Activated CD8-positive, alpha-beta T cell treated with anti-CD3 and anti-CD28 coated beads for 36 hours (primary cell): ENCODE measurements around the gene KRTAP12-3. TPM values are rescaled to one million over a fixed set of nuclear protein-coding genes. Genes with fewer than 3 reads are reported as not detected.

Source experiments
- ATAC-seq: fragments of 200-7000 bp; cut with Tn5 transposase; one replicate; pipeline ENCODE4 v1.10.0; 2021; ENCODE audit warnings: mild to moderate bottlenecking, moderate library complexity
- CTCF ChIA-PET: fragments of 350-600 bp; sonication (Branson Sonifier 250); formaldehyde crosslinking; loops from one replicate; lab custom pipeline; 2021; ENCODE audit warnings: antibody characterized with exemption; lab: Charles Lee
- POLR2A ChIA-PET: fragments of 350-600 bp; sonication (Branson Sonifier 250); formaldehyde crosslinking; loops from one replicate; lab custom pipeline; 2021; ENCODE audit warnings: antibody characterized with exemption; lab: Charles Lee
- DNase-seq: peaks from one replicate; pipeline ENCODE4 v3.0.0-alpha.2; 2020
- H3K27ac Mint-ChIP-seq: one replicate; pipeline ENCODE4 v1.8.0; 2021; ENCODE audit warnings: mild to moderate bottlenecking, mixed read lengths
- H3K27me3 Mint-ChIP-seq: one replicate; pipeline ENCODE4 v1.8.0; 2021; ENCODE audit warnings: mixed read lengths
- H3K36me3 Mint-ChIP-seq: one replicate; pipeline ENCODE4 v1.8.0; 2021; ENCODE audit warnings: low read depth, mixed read lengths
- H3K4me1 Mint-ChIP-seq: one replicate; pipeline ENCODE4 v1.8.0; 2021; ENCODE audit warnings: low read depth, mixed read lengths
- H3K4me3 Mint-ChIP-seq: one replicate; pipeline ENCODE4 v1.8.0; 2021; ENCODE audit warnings: mild to moderate bottlenecking, moderate library complexity, mixed read lengths
- H3K9me3 Mint-ChIP-seq: one replicate; pipeline ENCODE4 v1.8.0; 2021; ENCODE audit warnings: mixed read lengths
- intact Hi-C: fragments of 100-400 bp; cut with micrococcal nuclease; formaldehyde crosslinking; loops from one replicate; pipeline ENCODE4 v1.10.0; 2022
- total RNA-seq, 2 experiments: library from RNA; stranded (reverse); gene quantifications; one replicate each; pipeline ENCODE4 v1.2.3, GENCODE V29; 2021
- TF ChIP-seq, protein P1 (sequence below): fragments of 200-600 bp; IDR thresholded peaks from one replicate; pipeline ENCODE4 v1.8.0; 2022; ENCODE audit warnings: antibody characterized with exemption, mild to moderate bottlenecking

KRTAP12-3 gene
- total RNA-seq, 2 experiments from 2014 or later: not detected

DNA sequence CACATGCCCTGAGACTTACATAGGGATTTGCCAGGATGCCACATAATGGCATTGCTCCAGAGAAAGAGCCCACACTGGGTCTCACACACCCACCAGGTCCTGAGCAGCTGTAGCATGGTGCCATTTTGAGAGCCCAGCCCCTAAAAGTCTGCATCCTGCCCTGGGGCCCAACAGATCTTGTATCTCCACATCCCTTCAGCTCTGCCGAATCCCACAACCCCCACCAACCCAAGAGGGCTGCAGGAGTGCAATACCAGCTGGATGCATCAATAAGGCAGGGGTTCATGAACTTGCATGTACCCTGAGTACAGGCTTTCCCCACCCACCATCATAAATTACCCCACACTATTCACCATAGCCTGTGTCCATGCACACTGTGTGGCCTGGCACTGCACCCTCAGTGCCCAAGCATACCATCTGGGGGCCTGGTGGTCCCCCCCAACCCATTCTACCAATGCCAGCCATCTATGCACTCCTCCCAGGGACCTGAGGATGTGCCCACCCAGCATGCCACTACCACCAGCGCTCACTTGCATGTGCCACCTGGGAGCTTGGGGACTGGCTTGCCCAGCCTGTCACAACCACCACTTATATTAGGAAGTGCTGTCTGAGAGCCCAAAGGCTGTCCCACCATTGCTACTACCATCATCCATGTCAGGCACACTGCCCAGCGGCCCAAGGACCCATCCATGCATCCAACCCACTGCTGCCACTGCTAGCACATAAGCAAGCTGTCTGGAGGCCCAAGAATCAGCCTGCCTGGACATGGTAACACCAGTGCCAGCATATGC, 13.1 kb downstream of the KRTAP12-3 start:
- TF ChIP-seq, protein P1, sequence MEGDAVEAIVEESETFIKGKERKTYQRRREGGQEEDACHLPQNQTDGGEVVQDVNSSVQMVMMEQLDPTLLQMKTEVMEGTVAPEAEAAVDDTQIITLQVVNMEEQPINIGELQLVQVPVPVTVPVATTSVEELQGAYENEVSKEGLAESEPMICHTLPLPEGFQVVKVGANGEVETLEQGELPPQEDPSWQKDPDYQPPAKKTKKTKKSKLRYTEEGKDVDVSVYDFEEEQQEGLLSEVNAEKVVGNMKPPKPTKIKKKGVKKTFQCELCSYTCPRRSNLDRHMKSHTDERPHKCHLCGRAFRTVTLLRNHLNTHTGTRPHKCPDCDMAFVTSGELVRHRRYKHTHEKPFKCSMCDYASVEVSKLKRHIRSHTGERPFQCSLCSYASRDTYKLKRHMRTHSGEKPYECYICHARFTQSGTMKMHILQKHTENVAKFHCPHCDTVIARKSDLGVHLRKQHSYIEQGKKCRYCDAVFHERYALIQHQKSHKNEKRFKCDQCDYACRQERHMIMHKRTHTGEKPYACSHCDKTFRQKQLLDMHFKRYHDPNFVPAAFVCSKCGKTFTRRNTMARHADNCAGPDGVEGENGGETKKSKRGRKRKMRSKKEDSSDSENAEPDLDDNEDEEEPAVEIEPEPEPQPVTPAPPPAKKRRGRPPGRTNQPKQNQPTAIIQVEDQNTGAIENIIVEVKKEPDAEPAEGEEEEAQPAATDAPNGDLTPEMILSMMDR: no peak
- no peak overlapping the region for H3K27ac Mint-ChIP-seq
- POLR2A ChIA-PET: no interaction called here
- DNase-seq (no peak), ATAC-seq (no peak)
- CTCF ChIA-PET: no interaction called here
- intact Hi-C loops: no loop called here
- H3K27me3 Mint-ChIP-seq: no peaks in the 10 kb centered on the region
- H3K4me3 Mint-ChIP-seq: no peak overlapping the region
- H3K9me3 Mint-ChIP-seq: peaks cover 21% of the 10 kb centered on the region
- peaks cover 3% of the 10 kb centered on the region for H3K36me3 Mint-ChIP-seq
- H3K4me1 Mint-ChIP-seq: peaks cover 4% of the 10 kb centered on the region

DNA sequence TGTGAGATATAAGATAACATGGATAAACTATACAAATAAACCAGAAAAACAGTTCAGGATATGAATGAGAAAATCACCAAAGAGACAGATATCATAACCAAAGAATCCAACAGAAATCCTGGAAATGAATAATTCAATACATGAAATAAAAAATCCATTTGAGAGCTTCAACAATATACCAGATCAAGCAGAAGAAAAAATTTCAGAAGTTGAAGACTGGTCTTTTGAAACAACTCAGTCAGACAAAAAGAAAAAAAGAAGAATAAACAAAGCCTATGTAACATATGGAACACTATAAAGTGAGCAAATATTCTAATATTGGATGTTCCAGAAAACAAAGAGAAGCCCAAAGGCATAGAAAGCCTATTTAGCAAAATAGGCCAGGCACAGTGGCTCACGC, 14.2 kb downstream of the KRTAP12-3 start:
- intact Hi-C loops: no loop called here
- ChIA-PET CTCF (no interaction called here), POLR2A (no interaction called here)
- DNase-seq (no peak), ATAC-seq (no peak)
- TF ChIP-seq, protein P1: no peak
- peaks cover 4% of the 10 kb centered on the region for H3K4me1 Mint-ChIP-seq
- no peak overlapping the region for H3K27ac Mint-ChIP-seq
- peaks cover 22% of the 10 kb centered on the region for H3K9me3 Mint-ChIP-seq
- H3K4me3 Mint-ChIP-seq: no peak overlapping the region
- no peaks in the 10 kb centered on the region for H3K27me3 Mint-ChIP-seq
- peaks cover 3% of the 10 kb centered on the region for H3K36me3 Mint-ChIP-seq

DNA sequence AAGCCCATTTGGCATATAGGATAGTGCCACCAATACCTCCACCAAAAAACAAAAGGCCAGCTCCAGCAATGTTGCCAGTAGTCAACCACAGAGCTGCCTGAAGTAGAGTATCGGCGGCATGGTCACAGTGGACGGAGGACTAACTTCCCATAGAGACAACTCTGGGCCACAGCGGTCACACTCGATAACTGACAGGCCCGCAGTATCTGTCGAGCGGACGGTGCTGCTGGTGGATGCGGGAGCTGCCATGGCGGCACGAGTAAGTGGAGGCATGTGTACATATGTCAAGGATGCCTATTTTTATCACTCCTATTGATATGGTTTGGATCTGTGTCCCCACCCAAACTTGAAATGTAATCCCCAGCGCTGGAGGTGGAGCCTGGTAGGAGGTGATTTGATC, 20.1 kb downstream of the KRTAP12-3 start:
- ChIA-PET CTCF (no interaction called here), POLR2A (no interaction called here)
- no peak for DNase-seq
- Mint-ChIP-seq H3K27me3 (no peaks in the 10 kb centered on the region), H3K4me1 (no peaks in the 10 kb centered on the region), H3K4me3 (no peak overlapping the region), H3K27ac (no peak overlapping the region), H3K9me3 (peaks cover 8% of the 10 kb centered on the region), H3K36me3 (peaks cover 1% of the 10 kb centered on the region)
- no peak for ATAC-seq
- TF ChIP-seq, protein P1: no peak
- intact Hi-C loops: no loop called here

DNA sequence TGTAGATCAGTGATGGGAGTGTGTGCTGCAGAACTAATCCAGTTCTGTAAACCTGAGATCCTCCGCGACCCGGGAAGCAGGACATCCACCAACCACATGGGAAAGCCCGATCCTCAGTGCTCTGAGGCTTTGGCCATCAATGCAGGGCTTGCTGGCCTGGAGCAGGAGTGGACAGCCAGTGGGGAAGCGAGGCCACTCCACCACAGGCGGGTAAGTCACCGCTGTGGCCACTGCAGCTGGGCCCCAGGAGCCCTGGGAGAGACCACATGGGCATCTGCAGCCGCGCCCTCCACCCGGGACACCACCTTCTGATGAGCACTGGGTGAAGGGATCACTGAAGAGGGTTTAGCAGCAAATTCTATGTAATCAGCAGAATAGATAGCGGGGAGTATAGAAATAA, 23.4 kb downstream of the KRTAP12-3 start:
- ChIA-PET CTCF (no interaction called here), POLR2A (no interaction called here)
- peaks cover 4% of the 10 kb centered on the region for H3K4me1 Mint-ChIP-seq
- ATAC-seq (no peak), DNase-seq (no peak)
- H3K36me3 Mint-ChIP-seq: no peaks in the 10 kb centered on the region
- TF ChIP-seq, protein P1: no peak
- H3K9me3 Mint-ChIP-seq: no peaks in the 10 kb centered on the region
- intact Hi-C loops: no loop called here
- H3K27me3 Mint-ChIP-seq: no peaks in the 10 kb centered on the region
- no peak overlapping the region for H3K4me3 Mint-ChIP-seq
- H3K27ac Mint-ChIP-seq: no peak overlapping the region

DNA sequence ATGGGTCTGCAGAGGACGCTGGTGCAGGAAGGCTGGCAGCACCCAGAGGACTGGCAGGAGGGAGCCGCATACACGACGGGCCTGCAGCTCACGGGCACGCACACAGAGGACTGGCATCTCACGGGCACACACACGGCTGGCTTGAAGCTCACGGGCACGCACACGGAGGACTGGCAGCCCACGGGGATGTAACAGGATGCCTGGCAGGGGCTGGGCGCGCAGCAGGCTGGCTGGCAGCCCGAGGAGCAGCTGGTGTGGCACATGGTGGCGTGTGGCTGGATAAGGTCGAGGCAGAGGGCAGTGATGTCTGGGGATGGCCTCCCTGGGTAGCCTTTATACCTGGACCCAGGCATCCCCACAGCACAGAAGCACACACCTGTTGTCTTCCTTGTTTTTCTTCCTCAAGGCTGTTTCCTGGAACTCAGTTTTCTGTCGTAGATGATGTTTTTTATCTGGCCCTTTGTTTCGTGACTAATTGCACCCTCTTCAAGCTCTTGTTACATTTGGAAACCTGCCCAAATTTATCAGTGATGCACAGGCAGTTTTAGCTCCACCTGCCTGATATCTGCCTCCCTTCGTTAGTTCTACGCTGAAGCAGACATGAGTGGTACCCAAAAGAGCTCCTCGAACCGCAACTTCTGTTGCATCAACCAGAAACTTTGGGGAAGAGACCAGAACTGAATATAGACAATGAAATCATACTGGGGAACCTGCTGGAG, 24.3 kb downstream of the KRTAP12-3 start, which contains the start of gene KRTAP12-1:
KRTAP12-1 (minus strand) TSS at position 303 of the 719 bp plus-strand sequence; CDS start at position 263, 40 bp downstream.
- H3K4me1 Mint-ChIP-seq: peaks cover 8% of the 10 kb centered on the region
- no peak for ATAC-seq
- DNase-seq: no peak
- ChIA-PET POLR2A (no interaction called here), CTCF (interaction anchor here (1.1 kb wide), 1 partner anchor 35 kb away, joined by 3 read pairs; no protein-coding TSS in a partner anchor)
- H3K27me3 Mint-ChIP-seq: no peaks in the 10 kb centered on the region
- intact Hi-C loops: no loop called here
- H3K36me3 Mint-ChIP-seq: no peaks in the 10 kb centered on the region
- H3K4me3 Mint-ChIP-seq: no peak within 1 kb of the TSS
- H3K27ac Mint-ChIP-seq: no peak within 1 kb of the TSS
- TF ChIP-seq, protein P1: no peak
- H3K9me3 Mint-ChIP-seq: no peaks in the 10 kb centered on the region
